SK-N-SH (cell line): ENCODE results near the gene CPNE2. TPM values are rescaled to one million over a fixed set of nuclear protein-coding genes. Genes with fewer than 3 reads are reported as not detected.

Experiments
- CTCF ChIA-PET: fragments of 300-600, 350-600 bp; formaldehyde crosslinking; extraction: SDS; loops from one replicate; lab custom pipeline; 2021; lab: Yijun Ruan, JAX
- POLR2A ChIA-PET: fragments of 350-600 bp; sonication (Branson Sonifier 250); formaldehyde crosslinking; extraction: SDS; loops from one replicate; lab custom pipeline; 2020; ENCODE audit warnings: antibody characterized with exemption, inconsistent platforms; lab: Yijun Ruan, JAX
- DNase-seq: peaks from one replicate; pipeline ENCODE4 v3.0.0; 2012
- H2AFZ ChIP-seq: fragments of 200-600 bp; sonication (generic); 2 replicates; pipeline ENCODE4 v1.8.1; 2016; ENCODE audit warnings: antibody characterized with exemption, mild to moderate bottlenecking, low read depth
- H3F3A ChIP-seq: fragments of 200-600 bp; sonication (generic); replicated peaks from 2 replicates; pipeline ENCODE3; 2016; ENCODE audit warnings: antibody characterized with exemption, mild to moderate bottlenecking; ENCODE audit not compliant: insufficient read depth
- H3K27ac ChIP-seq, 2 experiments: fragments of 200-500 bp in 1 of 2; fragments of 200-600 bp in 1 of 2; sonication (Bioruptor generic) in 1 of 2; sonication (generic), shearing (Covaris generic) in 1 of 2; 2 replicates each; pipeline versions ENCODE4 v1.5.1 to v1.6.1; 2014 to 2016; ENCODE audit warnings: low read depth in 2 of 2, inconsistent platforms in 1 of 2, low read length in 1 of 2, mild to moderate bottlenecking in 1 of 2, mixed read lengths in 1 of 2
- H3K27me3 ChIP-seq: fragments of 200-600 bp; sonication (generic), shearing (Covaris generic); 2 replicates; pipeline ENCODE4 v1.6.1; 2016; ENCODE audit warnings: mixed run types; ENCODE audit not compliant: insufficient read depth
- H3K36me3 ChIP-seq, 2 experiments: fragments of 200-500 bp in 1 of 2; fragments of 200-600 bp in 1 of 2; sonication (Bioruptor generic) in 1 of 2; sonication (generic) in 1 of 2; replicated peaks in 1 of 2; 2 replicates each; pipeline versions ENCODE3 to v1.5.1; 2014 to 2016; ENCODE audit warnings: low read length in 1 of 2, mild to moderate bottlenecking in 1 of 2; ENCODE audit not compliant: insufficient read depth in 2 of 2, control insufficient read depth in 1 of 2
- H3K4me1 ChIP-seq, 2 experiments: fragments of 200-500 bp in 1 of 2; fragments of 200-600 bp in 1 of 2; sonication (Bioruptor generic) in 1 of 2; sonication (generic), shearing (Covaris generic) in 1 of 2; 2 replicates each; pipeline versions ENCODE4 v1.5.1 to v1.6.1; 2014 to 2016; ENCODE audit warnings: low read depth in 1 of 2, low read length in 1 of 2, mixed run types in 1 of 2; ENCODE audit not compliant: insufficient read depth in 2 of 2, control insufficient read depth in 1 of 2
- H3K4me2 ChIP-seq: fragments of 200-600 bp; sonication (generic), shearing (Covaris generic); 2 replicates; pipeline ENCODE4 v1.6.1; 2017; ENCODE audit warnings: mixed run types
- H3K4me3 ChIP-seq, 2 experiments: fragments of 200-500 bp in 1 of 2; fragments of 200-600 bp in 1 of 2; sonication (Bioruptor generic) in 1 of 2; sonication (generic), shearing (Covaris generic) in 1 of 2; 2 replicates each; pipeline versions ENCODE4 v1.5.1 to v1.8.1; 2014 to 2016; ENCODE audit warnings: low read depth in 2 of 2, inconsistent platforms in 1 of 2, low read length in 1 of 2, mild to moderate bottlenecking in 1 of 2, mixed read lengths in 1 of 2, moderate library complexity in 1 of 2
- H3K79me2 ChIP-seq: fragments of 200-600 bp; sonication (generic); 2 replicates; pipeline ENCODE4 v1.8.1; 2017; ENCODE audit warnings: mild to moderate bottlenecking; ENCODE audit not compliant: insufficient read depth
- H3K9ac ChIP-seq: fragments of 200-600 bp; sonication (generic); 2 replicates; pipeline ENCODE4 v1.6.1; 2017; ENCODE audit warnings: mixed run types
- H3K9me2 ChIP-seq: fragments of 200-600 bp; sonication (generic); 2 replicates; pipeline ENCODE4 v1.6.1; 2017; ENCODE audit warnings: mixed run types
- H3K9me3 ChIP-seq: fragments of 200-600 bp; sonication (generic); 2 replicates; pipeline ENCODE4 v1.6.1; 2017; ENCODE audit warnings: mixed run types, mild to moderate bottlenecking, moderate library complexity
- H4K20me1 ChIP-seq: fragments of 200-600 bp; sonication (generic); 2 replicates; pipeline ENCODE4 v1.6.1; 2017; ENCODE audit warnings: mild to moderate bottlenecking, mixed run types; ENCODE audit not compliant: insufficient read depth
- ELF1 ChIP-seq: IDR thresholded peaks from 2 replicates; pipeline ENCODE4 v1.4.0; 2012
- GABPA ChIP-seq: IDR thresholded peaks from 2 replicates; pipeline ENCODE4 v1.4.0; 2012; ENCODE audit warnings: low read depth, mild to moderate bottlenecking
- GATA2 ChIP-seq: sonication (generic); formaldehyde crosslinking; IDR thresholded peaks from 2 replicates; pipeline ENCODE4 v1.5.0; 2020; ENCODE audit warnings: mild to moderate bottlenecking, missing genetic modification reagents
- JUND ChIP-seq: IDR thresholded peaks from 2 replicates; pipeline ENCODE4 v1.4.0; 2012
- MEF2A ChIP-seq: IDR thresholded peaks from 2 replicates; pipeline ENCODE4 v1.4.0; 2012; ENCODE audit warnings: low read depth, borderline replicate concordance
- MXI1 ChIP-seq: IDR thresholded peaks from 2 replicates; pipeline ENCODE4 v1.6.1; 2012; ENCODE audit warnings: mild to moderate bottlenecking, low read depth, low read length, improper control_type of control experiment
- NFIC ChIP-seq: IDR thresholded peaks from 2 replicates; pipeline ENCODE4 v1.4.0; 2012; ENCODE audit warnings: borderline replicate concordance
- NRF1 ChIP-seq: IDR thresholded peaks from 2 replicates; pipeline ENCODE4 v1.6.1; 2012; ENCODE audit warnings: low read depth, mild to moderate bottlenecking, low read length
- PBX3 ChIP-seq: IDR thresholded peaks from 2 replicates; pipeline ENCODE4; 2012
- RAD21 ChIP-seq: IDR thresholded peaks from 2 replicates; pipeline ENCODE4 v1.6.1; 2012; ENCODE audit warnings: mild to moderate bottlenecking, low read length
- REST ChIP-seq: IDR thresholded peaks from 2 replicates; pipeline ENCODE4 v1.6.1; 2012; ENCODE audit warnings: mild to moderate bottlenecking, low read depth, low read length, moderate library complexity
- TAF1 ChIP-seq: IDR thresholded peaks from 2 replicates; pipeline ENCODE4 v1.6.1; 2012; ENCODE audit warnings: low read depth, mild to moderate bottlenecking, low read length, moderate library complexity, borderline replicate concordance
- USF2 ChIP-seq: fragments of 150-350 bp; IDR thresholded peaks from 2 replicates; pipeline ENCODE4 v1.6.1; 2017; ENCODE audit warnings: antibody characterized with exemption, low read length, low read depth, borderline replicate concordance
- YY1 ChIP-seq: IDR thresholded peaks from 2 replicates; pipeline ENCODE4 v1.4.0; 2012; ENCODE audit warnings: low read depth, mild to moderate bottlenecking
- whole genome bisulfite sequencing: methylation state at CpG from one replicate; pipeline ENCODE4 v1.1.6; 2017; ENCODE audit warnings: low lambda C conversion rate; 5-methylcytosine and 5-hydroxymethylcytosine counted together
- polyA plus RNA-seq, 3 experiments: library from polyadenylated mRNA; depleted of rRNA; stranded (reverse); fragments of >200 nt; gene quantifications; 2 replicates each; pipeline ENCODE4 v1.2.3, GENCODE V29; 2012
- TF ChIP-seq, protein P1 (sequence below): fragments of 200-600 bp; sonication (generic); IDR thresholded peaks from 2 replicates; pipeline ENCODE4 v1.6.1; 2017; ENCODE audit warnings: antibody characterized with exemption, mild to moderate bottlenecking, moderate library complexity
- TF ChIP-seq, protein P2 (sequence below): IDR thresholded peaks from 2 replicates; pipeline ENCODE4 v1.4.0; 2012; ENCODE audit warnings: low read depth, borderline replicate concordance
- TF ChIP-seq, protein P3 (sequence below): IDR thresholded peaks from 2 replicates; pipeline ENCODE4 v1.4.0; 2012; ENCODE audit warnings: low read depth, borderline replicate concordance

The CPNE2 gene
- polyA plus RNA-seq, 1 of the 3 experiments (the other 2 are of a cell fraction) = 73.0 TPM

GRCh38 chr16:57192146-57192545, 99.8 kb downstream of the CPNE2 start (continued):
- TF ChIP-seq, protein P1, sequence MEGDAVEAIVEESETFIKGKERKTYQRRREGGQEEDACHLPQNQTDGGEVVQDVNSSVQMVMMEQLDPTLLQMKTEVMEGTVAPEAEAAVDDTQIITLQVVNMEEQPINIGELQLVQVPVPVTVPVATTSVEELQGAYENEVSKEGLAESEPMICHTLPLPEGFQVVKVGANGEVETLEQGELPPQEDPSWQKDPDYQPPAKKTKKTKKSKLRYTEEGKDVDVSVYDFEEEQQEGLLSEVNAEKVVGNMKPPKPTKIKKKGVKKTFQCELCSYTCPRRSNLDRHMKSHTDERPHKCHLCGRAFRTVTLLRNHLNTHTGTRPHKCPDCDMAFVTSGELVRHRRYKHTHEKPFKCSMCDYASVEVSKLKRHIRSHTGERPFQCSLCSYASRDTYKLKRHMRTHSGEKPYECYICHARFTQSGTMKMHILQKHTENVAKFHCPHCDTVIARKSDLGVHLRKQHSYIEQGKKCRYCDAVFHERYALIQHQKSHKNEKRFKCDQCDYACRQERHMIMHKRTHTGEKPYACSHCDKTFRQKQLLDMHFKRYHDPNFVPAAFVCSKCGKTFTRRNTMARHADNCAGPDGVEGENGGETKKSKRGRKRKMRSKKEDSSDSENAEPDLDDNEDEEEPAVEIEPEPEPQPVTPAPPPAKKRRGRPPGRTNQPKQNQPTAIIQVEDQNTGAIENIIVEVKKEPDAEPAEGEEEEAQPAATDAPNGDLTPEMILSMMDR = no peak
- TF ChIP-seq NRF1 (no peak), MXI1 (no peak)

GRCh38 chr16:57192720-57193486, 100.5 kb downstream of the CPNE2 start:
- Histone ChIP-seq H3K4me1 (peaks cover 17 to 44% of the 10 kb centered on the region in 2 experiments), H3K27ac (peak overlapping the region in 1 of 2 experiments; percentile 98; a peak in 2 of 4 replicates), H3K79me2 (peaks cover 92% of the 10 kb centered on the region), H4K20me1 (no peaks in the 10 kb centered on the region), H3K4me2 (peak overlapping the region; percentile 65; the same call in 1 of the 2 replicates), H3K27me3 (no peaks in the 10 kb centered on the region), H3K9me2 (no peaks in the 10 kb centered on the region), H3K9ac (peak overlapping the region; percentile 74; the same call in 1 of the 2 replicates), H3F3A (peaks cover 25% of the 10 kb centered on the region), H2AFZ (no peak overlapping the region), H3K9me3 (no peaks in the 10 kb centered on the region), H3K36me3 (peaks cover 0 to 7% of the 10 kb centered on the region in 2 experiments), H3K4me3 (no peak overlapping the region)
- POLR2A ChIA-PET = no interaction called here
- no peak for TF ChIP-seq GABPA
- TF ChIP-seq TAF1 = no peak
- TF ChIP-seq REST = no peak
- TF ChIP-seq ELF1 = no peak
- TF ChIP-seq, protein P2, sequence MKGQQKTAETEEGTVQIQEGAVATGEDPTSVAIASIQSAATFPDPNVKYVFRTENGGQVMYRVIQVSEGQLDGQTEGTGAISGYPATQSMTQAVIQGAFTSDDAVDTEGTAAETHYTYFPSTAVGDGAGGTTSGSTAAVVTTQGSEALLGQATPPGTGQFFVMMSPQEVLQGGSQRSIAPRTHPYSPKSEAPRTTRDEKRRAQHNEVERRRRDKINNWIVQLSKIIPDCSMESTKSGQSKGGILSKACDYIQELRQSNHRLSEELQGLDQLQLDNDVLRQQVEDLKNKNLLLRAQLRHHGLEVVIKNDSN = no peak
- TF ChIP-seq NRF1 = no peak
- no peak for TF ChIP-seq MEF2A
- TF ChIP-seq RAD21 = no peak
- no peak for TF ChIP-seq PBX3
- TF ChIP-seq YY1 = no peak
- TF ChIP-seq GATA2 (CRISPR knock-in tag) = no peak
- TF ChIP-seq JUND = no peak
- TF ChIP-seq, protein P3, sequence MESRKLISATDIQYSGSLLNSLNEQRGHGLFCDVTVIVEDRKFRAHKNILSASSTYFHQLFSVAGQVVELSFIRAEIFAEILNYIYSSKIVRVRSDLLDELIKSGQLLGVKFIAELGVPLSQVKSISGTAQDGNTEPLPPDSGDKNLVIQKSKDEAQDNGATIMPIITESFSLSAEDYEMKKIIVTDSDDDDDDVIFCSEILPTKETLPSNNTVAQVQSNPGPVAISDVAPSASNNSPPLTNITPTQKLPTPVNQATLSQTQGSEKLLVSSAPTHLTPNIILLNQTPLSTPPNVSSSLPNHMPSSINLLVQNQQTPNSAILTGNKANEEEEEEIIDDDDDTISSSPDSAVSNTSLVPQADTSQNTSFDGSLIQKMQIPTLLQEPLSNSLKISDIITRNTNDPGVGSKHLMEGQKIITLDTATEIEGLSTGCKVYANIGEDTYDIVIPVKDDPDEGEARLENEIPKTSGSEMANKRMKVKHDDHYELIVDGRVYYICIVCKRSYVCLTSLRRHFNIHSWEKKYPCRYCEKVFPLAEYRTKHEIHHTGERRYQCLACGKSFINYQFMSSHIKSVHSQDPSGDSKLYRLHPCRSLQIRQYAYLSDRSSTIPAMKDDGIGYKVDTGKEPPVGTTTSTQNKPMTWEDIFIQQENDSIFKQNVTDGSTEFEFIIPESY = no peak
- TF ChIP-seq USF2 = no peak
- TF ChIP-seq NFIC = no peak
- WGBS = 68% methylated on average over 7 of the region's 7 CpGs
- DNase-seq = no peak
- CTCF ChIA-PET = interaction anchor here (1.0 to 1.8 kb wide), 2 partner anchors 13 to 108 kb away, joined by 3 to 5 read pairs; no protein-coding TSS in a partner anchor
